Mesendoderm (in vitro differentiated cells): ENCODE results near the gene UBALD1.

Experiments used
- DNase-seq: peaks from one replicate; pipeline ENCODE4 v3.0.0; 2013
- H2AK5ac ChIP-seq: 2 replicates; pipeline ENCODE4 v1.6.1; 2013; ENCODE audit warnings: low read length, inconsistent platforms
- H2BK120ac ChIP-seq: 2 replicates; pipeline ENCODE4 v1.6.1; 2013; ENCODE audit warnings: low read depth, mild to moderate bottlenecking, low read length, moderate library complexity, mixed read lengths
- H2BK15ac ChIP-seq: replicated peaks from 2 replicates; pipeline ENCODE4 v1.6.1; 2013; ENCODE audit warnings: low read depth, mild to moderate bottlenecking, moderate library complexity
- H2BK5ac ChIP-seq: 2 replicates; pipeline ENCODE4 v1.6.1; 2013; ENCODE audit warnings: low read length, inconsistent platforms
- H3K18ac ChIP-seq: 2 replicates; pipeline ENCODE4 v1.6.1; 2013; ENCODE audit warnings: mild to moderate bottlenecking, low read length, mixed read lengths
- H3K23ac ChIP-seq: one replicate; pipeline ENCODE4 v1.6.1; 2013; ENCODE audit warnings: low read length
- H3K27ac ChIP-seq: 2 replicates; pipeline ENCODE4 v1.5.1; 2013; ENCODE audit warnings: low read depth, mild to moderate bottlenecking, inconsistent platforms, low read length, moderate library complexity
- H3K27me3 ChIP-seq: 2 replicates; pipeline ENCODE4 v1.6.1; 2013; ENCODE audit warnings: low read length, control low read depth, mild to moderate bottlenecking, inconsistent platforms; ENCODE audit not compliant: insufficient read depth, poor library complexity
- H3K36me3 ChIP-seq: 2 replicates; pipeline ENCODE4 v1.6.1; 2013; ENCODE audit warnings: low read length, inconsistent platforms; ENCODE audit not compliant: control insufficient read depth, insufficient read depth
- H3K4ac ChIP-seq: one replicate; pipeline ENCODE4 v1.6.1; 2013; ENCODE audit warnings: low read depth, mild to moderate bottlenecking, low read length, moderate library complexity
- H3K4me1 ChIP-seq: 2 replicates; pipeline ENCODE4 v1.6.1; 2013; ENCODE audit warnings: low read depth, low read length, inconsistent platforms; ENCODE audit not compliant: control insufficient read depth
- H3K4me2 ChIP-seq: 2 replicates; pipeline ENCODE4 v1.6.1; 2013; ENCODE audit warnings: low read length
- H3K4me3 ChIP-seq: 2 replicates; pipeline ENCODE4 v1.5.1; 2013; ENCODE audit warnings: mild to moderate bottlenecking, low read length
- H3K56ac ChIP-seq: one replicate; pipeline ENCODE4 v1.6.1; 2013; ENCODE audit warnings: low read length
- H3K79me1 ChIP-seq: 2 replicates; pipeline ENCODE4 v1.6.1; 2013; ENCODE audit warnings: low read length, inconsistent platforms
- H3K79me2 ChIP-seq: 2 replicates; pipeline ENCODE4 v1.6.1; 2013; ENCODE audit warnings: mild to moderate bottlenecking, low read length; ENCODE audit not compliant: control insufficient read depth, insufficient read depth
- H3K9ac ChIP-seq: 2 replicates; pipeline ENCODE4 v1.6.1; 2013; ENCODE audit warnings: low read length, inconsistent platforms
- H4K5ac ChIP-seq: one replicate; pipeline ENCODE4 v1.6.1; 2013; ENCODE audit warnings: low read length
- H4K8ac ChIP-seq: one replicate; pipeline ENCODE4 v1.6.1; 2013; ENCODE audit warnings: low read depth, mild to moderate bottlenecking, control low read depth, low read length, moderate library complexity
- WGBS: extraction: QIAGEN DNeasy Blood & Tissue Kit; methylation state at CpG from one replicate; pipeline ENCODE4 v1.1.7; 2013; ENCODE audit warnings: low lambda C conversion rate, missing lambda C conversion rate; ENCODE audit not compliant: insufficient coverage; ENCODE audit errors: extremely low coverage; 5-methylcytosine and 5-hydroxymethylcytosine counted together

The UBALD1 gene

GRCh38 chr16:4583906-4584305, 30.8 kb downstream of the UBALD1 start:
- Histone ChIP-seq H3K36me3 (no peaks in the 10 kb centered on the region), H2BK120ac (no peak overlapping the region), H3K79me1 (no peaks in the 10 kb centered on the region), H3K4ac (no peak overlapping the region), H3K4me3 (no peak overlapping the region), H3K18ac (no peak overlapping the region), H3K27me3 (no peaks in the 10 kb centered on the region), H4K8ac (no peak overlapping the region), H3K9ac (no peak overlapping the region), H3K23ac (no peak overlapping the region), H3K56ac (no peak overlapping the region), H2BK15ac (no peak overlapping the region), H4K5ac (no peak overlapping the region), H2AK5ac (no peak overlapping the region), H3K4me1 (no peaks in the 10 kb centered on the region), H3K4me2 (no peak overlapping the region), H2BK5ac (no peak overlapping the region), H3K79me2 (no peaks in the 10 kb centered on the region), H3K27ac (no peak overlapping the region)
- no peak for DNase-seq
- no CpG with 5 or more reads among the region's 4 CpGs for WGBS

DNA sequence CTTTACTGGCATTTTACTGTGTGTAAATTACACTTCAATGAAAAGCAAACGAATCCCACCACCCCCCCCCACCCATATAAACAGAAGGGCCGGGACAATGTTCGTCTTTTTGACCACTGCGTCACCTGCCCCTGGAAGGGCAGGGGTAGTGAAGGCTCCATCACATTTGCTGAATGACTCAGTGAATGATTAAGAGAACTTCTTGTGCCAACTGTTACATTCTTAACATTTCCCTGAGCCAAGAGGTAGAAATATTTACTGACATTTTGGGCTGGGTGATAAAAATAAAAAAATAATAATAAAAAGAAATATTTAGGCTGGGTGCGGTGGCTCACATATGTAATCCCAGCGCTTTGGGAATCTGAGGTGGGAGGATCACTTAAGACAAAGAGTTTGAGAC, 34.4 kb downstream of the UBALD1 start:
- DNase-seq, result no peak
- Histone ChIP-seq H3K79me1 (no peaks in the 10 kb centered on the region), H2BK120ac (no peak overlapping the region), H3K4me3 (no peak overlapping the region), H4K5ac (no peak overlapping the region), H3K56ac (no peak overlapping the region), H3K4ac (no peak overlapping the region), H3K36me3 (no peaks in the 10 kb centered on the region), H2AK5ac (no peak overlapping the region), H4K8ac (no peak overlapping the region), H2BK15ac (no peak overlapping the region), H3K4me1 (no peaks in the 10 kb centered on the region), H3K4me2 (no peak overlapping the region), H3K18ac (no peak overlapping the region), H3K27ac (no peak overlapping the region), H2BK5ac (no peak overlapping the region), H3K27me3 (no peaks in the 10 kb centered on the region), H3K9ac (no peak overlapping the region), H3K79me2 (no peaks in the 10 kb centered on the region), H3K23ac (no peak overlapping the region)
- no CpG with 5 or more reads among the region's 6 CpGs for WGBS

DNA sequence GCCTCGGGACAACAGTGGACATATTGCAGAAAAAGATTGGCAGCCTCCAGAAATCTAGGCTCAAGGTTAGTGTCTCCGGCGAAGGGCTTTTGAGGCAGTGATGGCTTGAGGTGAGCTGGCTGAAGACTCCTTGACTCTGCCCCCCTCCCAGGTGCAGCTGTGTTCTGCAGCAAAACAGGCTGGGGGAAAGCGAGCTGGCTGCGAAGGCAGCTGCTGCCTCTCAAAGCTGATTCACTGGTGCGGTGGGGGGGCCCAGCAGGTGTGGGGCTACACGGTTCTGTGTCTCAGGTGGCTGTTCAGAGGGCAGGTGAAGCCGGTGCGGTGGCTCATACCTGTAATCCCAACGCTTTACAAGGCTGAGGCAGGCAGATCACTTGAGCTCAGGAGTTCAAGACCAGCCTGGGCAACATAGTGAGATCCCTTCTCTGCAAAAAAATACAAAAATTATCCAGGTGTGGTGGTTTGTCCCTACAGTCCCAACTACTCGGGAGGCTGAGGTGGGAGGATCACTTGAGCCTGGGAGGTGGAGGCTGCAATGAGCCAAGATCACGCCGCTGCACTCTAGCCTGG, 35.6 kb downstream of the UBALD1 start:
- no CpG with 5 or more reads among the region's 13 CpGs for WGBS

GRCh38 chr16:4576008-4576407, 38.7 kb downstream of the UBALD1 start:
- H3K4me1 ChIP-seq, result no peaks in the 10 kb centered on the region
- no peak overlapping the region for H2BK120ac ChIP-seq
- H2BK5ac ChIP-seq, result no peak overlapping the region
- H4K8ac ChIP-seq, result no peak overlapping the region
- H3K4me3 ChIP-seq, result no peak overlapping the region
- no peak overlapping the region for H3K56ac ChIP-seq
- H3K4me2 ChIP-seq, result no peak overlapping the region
- no peaks in the 10 kb centered on the region for H3K36me3 ChIP-seq
- H2BK15ac ChIP-seq, result no peak overlapping the region
- H2AK5ac ChIP-seq, result no peak overlapping the region
- no peak overlapping the region for H3K18ac ChIP-seq
- no peak overlapping the region for H3K4ac ChIP-seq
- H3K79me1 ChIP-seq, result no peaks in the 10 kb centered on the region
- DNase-seq, result no peak
- no peak overlapping the region for H4K5ac ChIP-seq
- no peak overlapping the region for H3K27ac ChIP-seq
- no peak overlapping the region for H3K23ac ChIP-seq
- H3K9ac ChIP-seq, result no peak overlapping the region
- WGBS, result no CpG with 5 or more reads among the region's 15 CpGs
- H3K79me2 ChIP-seq, result no peaks in the 10 kb centered on the region
- H3K27me3 ChIP-seq, result no peaks in the 10 kb centered on the region

More for the DNA sequence above, 35.6 kb downstream of the UBALD1 start:
- Histone ChIP-seq H3K56ac (no peak overlapping the region), H3K4me2 (no peak overlapping the region), H3K79me1 (no peaks in the 10 kb centered on the region), H3K27me3 (no peaks in the 10 kb centered on the region), H3K23ac (no peak overlapping the region), H2BK5ac (no peak overlapping the region), H3K4ac (no peak overlapping the region), H2BK120ac (no peak overlapping the region), H3K18ac (no peak overlapping the region), H2BK15ac (no peak overlapping the region), H2AK5ac (no peak overlapping the region), H3K27ac (no peak overlapping the region), H3K36me3 (no peaks in the 10 kb centered on the region), H4K5ac (no peak overlapping the region), H3K4me1 (no peaks in the 10 kb centered on the region), H3K4me3 (no peak overlapping the region), H3K9ac (no peak overlapping the region), H4K8ac (no peak overlapping the region), H3K79me2 (no peaks in the 10 kb centered on the region)
- DNase-seq, result no peak

GRCh38 chr16:4574919-4575705, 39.6 kb downstream of the UBALD1 start:
- Histone ChIP-seq H3K36me3 (no peaks in the 10 kb centered on the region), H2BK15ac (no peak overlapping the region), H3K4me2 (no peak overlapping the region), H2AK5ac (no peak overlapping the region), H3K4ac (no peak overlapping the region), H3K4me3 (no peak overlapping the region), H3K79me1 (no peaks in the 10 kb centered on the region), H2BK120ac (no peak overlapping the region), H3K27ac (no peak overlapping the region), H3K18ac (no peak overlapping the region), H4K8ac (no peak overlapping the region), H2BK5ac (no peak overlapping the region), H3K56ac (no peak overlapping the region), H4K5ac (no peak overlapping the region), H3K27me3 (no peaks in the 10 kb centered on the region), H3K4me1 (no peaks in the 10 kb centered on the region), H3K79me2 (no peaks in the 10 kb centered on the region), H3K9ac (no peak overlapping the region), H3K23ac (no peak overlapping the region)
- peak; percentile 47 for DNase-seq
- no CpG with 5 or more reads among the region's 11 CpGs for WGBS
